Right lobe of liver (tissue), 6 donors: ENCODE measurements around the gene KCNF1. TPM values are rescaled to one million over a fixed set of nuclear protein-coding genes. Genes with fewer than 3 reads are reported as not detected.

Experiments used
- ATAC-seq, 4 donors: fragments of 200-7000 bp; cut with Tn5 transposase; one replicate each; pipeline ENCODE4 v1.9.1; 2020; ENCODE audit warnings: mild to moderate bottlenecking in 4 of 4, moderate library complexity in 4 of 4
- DNase-seq, 3 donors: peaks; one replicate each; pipeline ENCODE4 v3.0.0-alpha.2; 2020
- H3K27ac ChIP-seq, 3 donors: fragments of 200-600 bp; one replicate each; pipeline ENCODE4 v1.8.0; 2022
- H3K27me3 ChIP-seq, 2 donors: fragments of 200-600 bp; one replicate each; pipeline ENCODE4 v1.8.0; 2022
- H3K36me3 ChIP-seq, 4 donors: fragments of 200-600 bp; sonication (generic) in 1 of 4; one replicate each; pipeline versions ENCODE4 v1.5.1 to v1.8.0; 2017 to 2022; ENCODE audit warnings: control low read depth in 1 of 4
- H3K4me1 ChIP-seq, 4 donors: fragments of 200-600 bp; sonication (generic) in 1 of 4; one replicate each; pipeline versions ENCODE4 v1.5.1 to v1.8.0; 2017 to 2022; ENCODE audit warnings: control low read depth in 1 of 4
- H3K4me3 ChIP-seq, 3 donors: fragments of 200-600 bp; one replicate each; pipeline ENCODE4 v1.8.0; 2022
- H3K9me3 ChIP-seq, 4 donors: fragments of 200-600 bp; sonication (generic) in 1 of 4; one replicate each; pipeline versions ENCODE4 v1.5.1 to v1.8.0; 2017 to 2022; ENCODE audit warnings: control low read depth in 1 of 4
- POLR2A ChIP-seq: fragments of 450-650 bp; IDR thresholded peaks from one replicate; pipeline ENCODE4 v1.6.1; 2017; ENCODE audit warnings: antibody characterized with exemption, mild to moderate bottlenecking
- WGBS: methylation state at CpG from one replicate; pipeline ENCODE4 v1.1.6; 2018; ENCODE audit warnings: low coverage, low lambda C conversion rate; ENCODE audit not compliant: insufficient coverage; ENCODE audit errors: missing lambda C conversion rate; 5-methylcytosine and 5-hydroxymethylcytosine counted together
- intact Hi-C, 2 donors: fragments of 100-400 bp; cut with DNase I; formaldehyde crosslinking; loops; one replicate each; pipeline versions ENCODE4 v1.11.2 to v1.14.1; 2022
- total RNA-seq, 6 experiments: library from RNA; depleted of rRNA in 2 of 6; stranded (reverse); fragments of >200 nt in 2 of 6; fragmentation: NEBNext Ultra II Directional in 3 of 6; extraction: Animal tissue kit (Norgen Biotek cat#: 25700) in 3 of 6; gene quantifications; one replicate each; pipeline versions ENCODE4 v1.1.0 to v1.2.4, GENCODE V29; 2016 to 2023
- TF ChIP-seq, protein P1 (sequence below), 4 donors: fragments of 200-600 bp in 3 of 4; fragments of 450-650 bp in 1 of 4; IDR thresholded peaks; one replicate each; pipeline versions ENCODE4 v1.5.1 to v1.8.0; 2016 to 2022; ENCODE audit warnings: antibody characterized with exemption in 4 of 4, mild to moderate bottlenecking in 2 of 4
- donor health status: DM: no; HTN: yes; CAD: no.
- donor health status: DM: no; HTN: no; CAD: no.
- donor health status: DM: no; HTN: no; CAD: no.
- donor health status: DM: no; HTN: yes; CAD: no.
- donor health status: DM: no; HTN: yes; CAD: no.

KCNF1 gene
- total RNA-seq, 6 experiments from 2014 or later: not detected

DNA sequence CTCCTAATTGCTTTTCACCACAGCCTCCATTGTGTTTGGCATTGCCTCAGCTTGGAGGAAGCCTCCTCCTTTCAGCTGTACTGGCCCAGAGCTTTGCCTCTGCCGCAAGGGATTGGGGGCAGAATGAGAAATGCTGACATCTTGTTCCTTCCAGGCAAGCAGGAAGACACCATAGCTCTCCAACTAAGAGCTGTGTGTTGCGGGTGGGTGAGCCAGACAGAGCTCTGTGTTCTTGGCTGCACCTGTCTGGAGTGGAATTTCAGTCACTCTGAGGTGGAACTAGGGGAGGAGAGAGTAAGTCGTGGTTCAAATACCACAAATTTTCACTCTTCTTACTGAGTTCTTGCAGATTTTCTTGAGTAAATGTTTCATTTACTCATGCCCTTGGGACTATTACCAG, 36.6 kb upstream of the KCNF1 start:
- Histone ChIP-seq H3K27ac (no peak overlapping the region), H3K4me1 (no peaks in the 10 kb centered on the region), H3K4me3 (no peak overlapping the region), H3K9me3 (no peaks in the 10 kb centered on the region), H3K27me3 (no peaks in the 10 kb centered on the region), H3K36me3 (no peaks in the 10 kb centered on the region)
- intact Hi-C loops: no loop called here
- 61% methylated on average over 3 of the region's 3 CpGs for WGBS
- DNase-seq: no peak
- TF ChIP-seq, protein P1, sequence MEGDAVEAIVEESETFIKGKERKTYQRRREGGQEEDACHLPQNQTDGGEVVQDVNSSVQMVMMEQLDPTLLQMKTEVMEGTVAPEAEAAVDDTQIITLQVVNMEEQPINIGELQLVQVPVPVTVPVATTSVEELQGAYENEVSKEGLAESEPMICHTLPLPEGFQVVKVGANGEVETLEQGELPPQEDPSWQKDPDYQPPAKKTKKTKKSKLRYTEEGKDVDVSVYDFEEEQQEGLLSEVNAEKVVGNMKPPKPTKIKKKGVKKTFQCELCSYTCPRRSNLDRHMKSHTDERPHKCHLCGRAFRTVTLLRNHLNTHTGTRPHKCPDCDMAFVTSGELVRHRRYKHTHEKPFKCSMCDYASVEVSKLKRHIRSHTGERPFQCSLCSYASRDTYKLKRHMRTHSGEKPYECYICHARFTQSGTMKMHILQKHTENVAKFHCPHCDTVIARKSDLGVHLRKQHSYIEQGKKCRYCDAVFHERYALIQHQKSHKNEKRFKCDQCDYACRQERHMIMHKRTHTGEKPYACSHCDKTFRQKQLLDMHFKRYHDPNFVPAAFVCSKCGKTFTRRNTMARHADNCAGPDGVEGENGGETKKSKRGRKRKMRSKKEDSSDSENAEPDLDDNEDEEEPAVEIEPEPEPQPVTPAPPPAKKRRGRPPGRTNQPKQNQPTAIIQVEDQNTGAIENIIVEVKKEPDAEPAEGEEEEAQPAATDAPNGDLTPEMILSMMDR (IDR thresholded peaks at IDR 0.05): no peak
- no peak for TF ChIP-seq POLR2A
- ATAC-seq: no peak

GRCh38 chr2:10876394-10876793, 35.3 kb upstream of the KCNF1 start:
- WGBS: 48% methylated on average over 3 of the region's 3 CpGs
- intact Hi-C loops: no loop called here
- no peak overlapping the region for H3K27ac ChIP-seq

DNA sequence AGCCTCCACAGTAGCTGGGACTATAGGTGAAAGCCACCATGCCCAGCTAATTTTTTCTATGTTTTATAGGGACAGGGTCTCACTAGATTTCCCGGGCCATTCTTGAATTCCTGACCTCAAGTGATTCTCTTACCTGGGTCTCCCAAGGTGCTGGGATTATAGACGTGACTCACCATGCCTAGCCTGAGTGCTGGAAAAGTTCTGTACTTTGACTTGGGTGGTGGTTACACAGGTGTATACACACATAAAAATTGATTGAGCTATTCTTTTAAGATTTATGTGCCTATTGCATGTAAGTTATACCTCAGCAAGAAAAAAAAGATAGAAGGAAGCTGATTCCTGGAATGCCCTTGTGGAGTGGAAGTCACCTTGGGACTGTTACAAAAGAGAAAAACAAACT, 34.8 kb upstream of the KCNF1 start:
- no peak overlapping the region for H3K4me3 ChIP-seq
- no peaks in the 10 kb centered on the region for H3K4me1 ChIP-seq
- no peaks in the 10 kb centered on the region for H3K9me3 ChIP-seq
- ATAC-seq (no peak), DNase-seq (no peak)
- H3K36me3 ChIP-seq: no peaks in the 10 kb centered on the region
- intact Hi-C loops: no loop called here
- no peak overlapping the region for H3K27ac ChIP-seq
- TF ChIP-seq, protein P1 (IDR thresholded peaks at IDR 0.05): no peak
- no peak for TF ChIP-seq POLR2A
- WGBS: 63% methylated on average over 2 of the region's 2 CpGs
- H3K27me3 ChIP-seq: no peaks in the 10 kb centered on the region

More at GRCh38 chr2:10876394-10876793, 35.3 kb upstream of the KCNF1 start:
- Histone ChIP-seq H3K4me1 (no peaks in the 10 kb centered on the region), H3K9me3 (no peaks in the 10 kb centered on the region), H3K4me3 (no peak overlapping the region), H3K36me3 (no peaks in the 10 kb centered on the region), H3K27me3 (no peaks in the 10 kb centered on the region)
- TF ChIP-seq, protein P1 (IDR thresholded peaks at IDR 0.05): no peak
- no peak for TF ChIP-seq POLR2A
- ATAC-seq (peak in 1 of 4 donors; percentile 45), DNase-seq (no peak)

- intact Hi-C loops: no loop called here
- peak in 2 of 4 donors; percentile 33 to 53 for ATAC-seq
- DNase-seq: no peak
- no peaks in the 10 kb centered on the region for H3K9me3 ChIP-seq
- no peak overlapping the region for H3K27ac ChIP-seq
- H3K27me3 ChIP-seq: no peaks in the 10 kb centered on the region
- H3K4me3 ChIP-seq: no peak overlapping the region
- no peaks in the 10 kb centered on the region for H3K4me1 ChIP-seq
- TF ChIP-seq, protein P1 (IDR thresholded peaks at IDR 0.05): no peak
- TF ChIP-seq POLR2A: no peak
- 25% methylated on average over 8 of the region's 11 CpGs for WGBS
- H3K36me3 ChIP-seq: no peaks in the 10 kb centered on the region
These were observed 34.1 kb upstream of the KCNF1 start for GRCh38 chr2:10877651-10878111.
